ENCODE results near the gene MYBPHL. TPM values are rescaled to one million over a fixed set of nuclear protein-coding genes. Genes with fewer than 3 reads are reported as not detected.

MYBPHL gene, protein sequence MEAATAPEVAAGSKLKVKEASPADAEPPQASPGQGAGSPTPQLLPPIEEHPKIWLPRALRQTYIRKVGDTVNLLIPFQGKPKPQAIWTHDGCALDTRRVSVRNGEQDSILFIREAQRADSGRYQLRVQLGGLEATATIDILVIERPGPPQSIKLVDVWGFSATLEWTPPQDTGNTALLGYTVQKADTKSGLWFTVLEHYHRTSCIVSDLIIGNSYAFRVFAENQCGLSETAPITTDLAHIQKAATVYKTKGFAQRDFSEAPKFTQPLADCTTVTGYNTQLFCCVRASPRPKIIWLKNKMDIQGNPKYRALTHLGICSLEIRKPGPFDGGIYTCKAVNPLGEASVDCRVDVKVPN
- polyA plus RNA-seq (2013, experiment 1 of 2), result 0.13 TPM
- 0.29 TPM for polyA plus RNA-seq (2013, experiment 2 of 2)

DNA sequence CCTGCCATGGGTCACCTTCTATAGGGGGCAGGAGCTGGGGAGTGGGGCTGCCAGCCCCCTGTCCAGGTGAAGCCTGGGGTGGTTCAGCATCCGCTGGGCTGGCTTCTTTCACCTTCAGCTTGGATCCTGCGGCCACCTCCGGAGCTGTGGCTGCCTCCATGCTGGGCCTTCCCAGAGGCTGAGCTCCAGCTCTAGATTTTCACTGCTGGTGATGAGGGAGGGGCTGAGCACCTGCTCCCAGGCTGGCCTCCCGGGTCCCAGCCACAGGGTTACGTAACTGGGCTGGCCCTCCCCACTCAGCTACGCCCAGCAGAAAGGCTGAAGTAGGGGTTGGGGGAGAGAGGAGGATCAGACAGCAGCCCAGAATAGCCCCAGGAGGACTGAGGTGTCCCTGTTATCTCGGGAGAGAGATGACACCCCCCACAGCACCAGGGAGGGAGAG, at the start of gene MYBPHL:
Gene MYBPHL (minus strand): TSS at position 180 of the 442 bp plus-strand sequence. CDS start 20 bp downstream, at position 160.
- no peaks in the 10 kb centered on the region for H3K9me3 ChIP-seq (replicated peaks in 1 of 2; ENCODE audit: control insufficient read depth in 2 of 2, insufficient read depth in 1 of 2, low read depth in 1 of 2, low read length in 2 of 2)
- no peak within 1 kb of the TSS for H2AFZ ChIP-seq (ENCODE audit: low read length)
- peak within 1 kb of the TSS; percentile 72 for H3K27ac ChIP-seq (replicated peaks; ENCODE audit: low read length)
- H4K91ac ChIP-seq (ENCODE audit: low read depth, low read length, poor library complexity), result no peak within 1 kb of the TSS
- peaks cover 14 to 24% of the 10 kb centered on the region in 2 donors for H3K4me1 ChIP-seq (ENCODE audit: control insufficient read depth in 2 of 2, insufficient read depth in 1 of 2, low read depth in 1 of 2, low read length in 2 of 2)
- H3K36me3 ChIP-seq (replicated peaks in 1 of 2; ENCODE audit: control insufficient read depth in 2 of 2, insufficient read depth in 2 of 2, low read length in 2 of 2), result peaks cover 0 to 9% of the 10 kb centered on the region in 2 donors
- H4K8ac ChIP-seq (ENCODE audit: low read depth, low read length), result no peak within 1 kb of the TSS
- no peak within 1 kb of the TSS for H2BK5ac ChIP-seq (ENCODE audit: low read length)
- no CpG with 5 or more reads among the region's 7 CpGs for WGBS, 2 donors (ENCODE audit: extremely low coverage in 2 of 2, insufficient read length in 2 of 2, insufficient replicate concordance in 1 of 2)
- no peak within 1 kb of the TSS for H3K14ac ChIP-seq (ENCODE audit: low read length)
- H3K4me2 ChIP-seq (ENCODE audit: insufficient read depth, low read length, poor library complexity, severe bottlenecking), result no peak within 1 kb of the TSS
- H3K27me3 ChIP-seq (ENCODE audit: control insufficient read depth in 3 of 3, insufficient read depth in 3 of 3, low read depth in 1 of 3, low read length in 3 of 3), result no peaks in the 10 kb centered on the region
- no peak for DNase-seq (ENCODE audit: low spot score)
- peak within 1 kb of the TSS; percentile 27 for H2AK5ac ChIP-seq (ENCODE audit: low read depth, low read length)
- H3K9ac ChIP-seq (ENCODE audit: low read depth, low read length, poor library complexity), result peak within 1 kb of the TSS; percentile 50
- no peak within 1 kb of the TSS for H2BK15ac ChIP-seq (ENCODE audit: low read length)
- no peaks in the 10 kb centered on the region for H3K79me1 ChIP-seq (ENCODE audit: low read depth, low read length)
- H2BK12ac ChIP-seq (ENCODE audit: low read length), result peak within 1 kb of the TSS; percentile 28
- H3K4me3 ChIP-seq (ENCODE audit: low read length in 2 of 2), result peak within 1 kb of the TSS in 1 of 2 donors; percentile 4
- peak within 1 kb of the TSS; percentile 72 for H3K18ac ChIP-seq (ENCODE audit: low read length)
- H3K4ac ChIP-seq (ENCODE audit: low read length), result peak within 1 kb of the TSS; percentile 8
- H3K23ac ChIP-seq (ENCODE audit: low read depth, low read length, poor library complexity), result peak within 1 kb of the TSS; percentile 56
- H2BK120ac ChIP-seq (ENCODE audit: low read depth, low read length), result no peak within 1 kb of the TSS

DNA sequence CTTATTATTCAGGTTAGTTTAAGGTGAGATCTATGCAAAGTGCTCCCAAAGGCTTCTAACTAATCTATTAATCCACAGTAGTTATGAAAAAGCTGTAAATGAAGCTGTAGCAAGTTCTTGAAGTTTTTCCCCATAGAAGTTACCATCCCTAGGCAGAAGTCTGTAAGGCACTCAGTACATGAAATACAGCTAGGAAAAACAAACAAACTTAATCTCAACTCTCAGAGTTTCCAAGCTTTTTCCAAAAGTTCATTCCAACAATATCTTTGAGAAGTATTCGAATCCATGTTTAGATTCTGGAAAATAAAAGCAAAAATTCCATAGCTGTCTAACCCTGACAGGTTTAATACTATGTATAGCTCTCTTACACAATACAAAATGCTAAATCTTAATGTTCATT, 49.7 kb upstream of the MYBPHL start:
- Histone ChIP-seq H3K14ac (ENCODE audit: low read length) (no peak overlapping the region), H4K8ac (ENCODE audit: low read depth, low read length) (no peak overlapping the region), H3K27me3 (ENCODE audit: control insufficient read depth in 3 of 3, insufficient read depth in 3 of 3, low read depth in 1 of 3, low read length in 3 of 3) (no peaks in the 10 kb centered on the region), H2AK5ac (ENCODE audit: low read depth, low read length) (no peak overlapping the region), H3K9ac (ENCODE audit: low read depth, low read length, poor library complexity) (no peak overlapping the region), H3K4me1 (ENCODE audit: control insufficient read depth in 2 of 2, insufficient read depth in 1 of 2, low read depth in 1 of 2, low read length in 2 of 2) (no peaks in the 10 kb centered on the region), H3K9me3 (replicated peaks in 1 of 2; ENCODE audit: control insufficient read depth in 2 of 2, insufficient read depth in 1 of 2, low read depth in 1 of 2, low read length in 2 of 2) (no peaks in the 10 kb centered on the region), H4K91ac (ENCODE audit: low read depth, low read length, poor library complexity) (no peak overlapping the region), H2BK12ac (ENCODE audit: low read length) (no peak overlapping the region), H3K36me3 (replicated peaks in 1 of 2; ENCODE audit: control insufficient read depth in 2 of 2, insufficient read depth in 2 of 2, low read length in 2 of 2) (peaks cover 2 to 33% of the 10 kb centered on the region in 2 donors), H2BK5ac (ENCODE audit: low read length) (no peak overlapping the region), H3K23ac (ENCODE audit: low read depth, low read length, poor library complexity) (no peak overlapping the region), H3K4me2 (ENCODE audit: insufficient read depth, low read length, poor library complexity, severe bottlenecking) (no peak overlapping the region), H3K27ac (replicated peaks; ENCODE audit: low read length) (no peak overlapping the region), H3K4ac (ENCODE audit: low read length) (no peak overlapping the region), H3K79me1 (ENCODE audit: low read depth, low read length) (no peaks in the 10 kb centered on the region), H3K18ac (ENCODE audit: low read length) (no peak overlapping the region), H2AFZ (ENCODE audit: low read length) (no peak overlapping the region), H2BK120ac (ENCODE audit: low read depth, low read length) (no peak overlapping the region), H3K4me3 (ENCODE audit: low read length in 2 of 2) (no peak overlapping the region), H2BK15ac (ENCODE audit: low read length) (no peak overlapping the region)
- WGBS, 2 donors (ENCODE audit: extremely low coverage in 2 of 2, insufficient read length in 2 of 2, insufficient replicate concordance in 1 of 2), result no CpG with 5 or more reads among the region's 1 CpG
- no peak for DNase-seq (ENCODE audit: low spot score)

DNA sequence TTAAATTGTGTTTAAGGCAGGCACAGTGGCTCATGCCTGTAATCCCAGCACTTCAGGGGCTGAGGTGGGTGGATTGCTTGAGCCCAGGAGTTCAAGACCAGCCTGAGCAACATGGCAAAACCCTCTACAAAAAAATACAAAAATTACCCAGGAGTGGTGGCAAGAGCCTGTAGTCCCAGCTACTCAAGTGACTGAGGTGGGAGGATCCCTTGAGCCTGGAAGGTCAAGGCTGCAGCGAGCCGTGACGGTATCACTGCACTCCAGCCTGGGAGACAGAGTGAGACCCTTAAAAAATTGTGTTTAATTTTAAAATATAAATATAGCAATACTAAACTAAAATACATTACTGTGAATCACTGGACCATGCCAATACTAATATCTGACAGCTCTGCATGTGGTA, 48.1 kb upstream of the MYBPHL start:
- Histone ChIP-seq H3K4me1 (ENCODE audit: control insufficient read depth in 2 of 2, insufficient read depth in 1 of 2, low read depth in 1 of 2, low read length in 2 of 2) (no peaks in the 10 kb centered on the region), H3K9me3 (replicated peaks in 1 of 2; ENCODE audit: control insufficient read depth in 2 of 2, insufficient read depth in 1 of 2, low read depth in 1 of 2, low read length in 2 of 2) (no peaks in the 10 kb centered on the region), H3K14ac (ENCODE audit: low read length) (no peak overlapping the region), H2BK15ac (ENCODE audit: low read length) (no peak overlapping the region), H2AK5ac (ENCODE audit: low read depth, low read length) (no peak overlapping the region), H2AFZ (ENCODE audit: low read length) (no peak overlapping the region), H3K79me1 (ENCODE audit: low read depth, low read length) (no peaks in the 10 kb centered on the region), H4K91ac (ENCODE audit: low read depth, low read length, poor library complexity) (no peak overlapping the region), H3K9ac (ENCODE audit: low read depth, low read length, poor library complexity) (no peak overlapping the region), H2BK12ac (ENCODE audit: low read length) (no peak overlapping the region), H3K4me3 (ENCODE audit: low read length in 2 of 2) (no peak overlapping the region), H4K8ac (ENCODE audit: low read depth, low read length) (no peak overlapping the region), H2BK120ac (ENCODE audit: low read depth, low read length) (no peak overlapping the region), H3K27me3 (ENCODE audit: control insufficient read depth in 3 of 3, insufficient read depth in 3 of 3, low read depth in 1 of 3, low read length in 3 of 3) (no peaks in the 10 kb centered on the region), H3K23ac (ENCODE audit: low read depth, low read length, poor library complexity) (no peak overlapping the region), H3K4me2 (ENCODE audit: insufficient read depth, low read length, poor library complexity, severe bottlenecking) (no peak overlapping the region), H3K27ac (replicated peaks; ENCODE audit: low read length) (no peak overlapping the region), H3K18ac (ENCODE audit: low read length) (no peak overlapping the region), H3K36me3 (replicated peaks in 1 of 2; ENCODE audit: control insufficient read depth in 2 of 2, insufficient read depth in 2 of 2, low read length in 2 of 2) (peaks cover 4 to 49% of the 10 kb centered on the region in 2 donors), H3K4ac (ENCODE audit: low read length) (no peak overlapping the region), H2BK5ac (ENCODE audit: low read length) (no peak overlapping the region)
- DNase-seq (ENCODE audit: low spot score), result no peak
- WGBS, 2 donors (ENCODE audit: extremely low coverage in 2 of 2, insufficient read length in 2 of 2, insufficient replicate concordance in 1 of 2), result no CpG with 5 or more reads among the region's 3 CpGs

DNA sequence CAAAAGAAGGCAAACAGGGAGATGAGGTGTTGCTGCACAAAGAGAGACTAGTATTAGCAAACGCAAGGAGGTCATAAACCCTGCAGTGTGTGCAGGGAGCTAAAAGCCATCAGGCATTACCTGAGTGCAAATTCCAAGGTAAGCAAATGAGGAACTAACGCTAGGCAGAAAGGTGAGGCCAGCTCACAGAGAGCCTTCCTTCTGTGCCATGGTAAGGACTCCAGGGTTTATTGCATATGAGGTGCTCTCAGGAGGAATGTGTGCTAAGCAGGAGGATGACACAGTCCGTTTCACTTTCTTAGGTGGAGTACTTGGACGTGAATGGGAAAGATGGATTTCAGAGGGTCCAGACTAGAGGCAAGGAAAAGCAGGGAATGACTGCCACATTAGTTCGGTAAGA, 44.6 kb upstream of the MYBPHL start:
- WGBS, 2 donors (ENCODE audit: extremely low coverage in 2 of 2, insufficient read length in 2 of 2, insufficient replicate concordance in 1 of 2), result no CpG with 5 or more reads among the region's 5 CpGs
- Histone ChIP-seq H3K27ac (replicated peaks; ENCODE audit: low read length) (no peak overlapping the region), H3K14ac (ENCODE audit: low read length) (no peak overlapping the region), H3K4me3 (ENCODE audit: low read length in 2 of 2) (no peak overlapping the region), H3K4me1 (ENCODE audit: control insufficient read depth in 2 of 2, insufficient read depth in 1 of 2, low read depth in 1 of 2, low read length in 2 of 2) (no peaks in the 10 kb centered on the region), H3K27me3 (ENCODE audit: control insufficient read depth in 3 of 3, insufficient read depth in 3 of 3, low read depth in 1 of 3, low read length in 3 of 3) (no peaks in the 10 kb centered on the region), H3K18ac (ENCODE audit: low read length) (no peak overlapping the region), H4K8ac (ENCODE audit: low read depth, low read length) (no peak overlapping the region), H3K36me3 (replicated peaks in 1 of 2; ENCODE audit: control insufficient read depth in 2 of 2, insufficient read depth in 2 of 2, low read length in 2 of 2) (peaks cover 7 to 82% of the 10 kb centered on the region in 2 donors), H3K9me3 (replicated peaks in 1 of 2; ENCODE audit: control insufficient read depth in 2 of 2, insufficient read depth in 1 of 2, low read depth in 1 of 2, low read length in 2 of 2) (no peaks in the 10 kb centered on the region), H2AFZ (ENCODE audit: low read length) (no peak overlapping the region), H3K23ac (ENCODE audit: low read depth, low read length, poor library complexity) (no peak overlapping the region), H2BK15ac (ENCODE audit: low read length) (no peak overlapping the region), H4K91ac (ENCODE audit: low read depth, low read length, poor library complexity) (no peak overlapping the region), H3K4ac (ENCODE audit: low read length) (no peak overlapping the region), H3K9ac (ENCODE audit: low read depth, low read length, poor library complexity) (no peak overlapping the region), H2BK5ac (ENCODE audit: low read length) (no peak overlapping the region), H3K79me1 (ENCODE audit: low read depth, low read length) (no peaks in the 10 kb centered on the region), H2BK120ac (ENCODE audit: low read depth, low read length) (no peak overlapping the region), H3K4me2 (ENCODE audit: insufficient read depth, low read length, poor library complexity, severe bottlenecking) (no peak overlapping the region), H2BK12ac (ENCODE audit: low read length) (no peak overlapping the region), H2AK5ac (ENCODE audit: low read depth, low read length) (no peak overlapping the region)
- no peak for DNase-seq (ENCODE audit: low spot score)

All from neuronal stem cell (in vitro differentiated cells).